SH-SY5Y (cell line): ENCODE results near the gene NAA80.

Experiments
- GATA2 ChIP-seq: IDR thresholded peaks from 2 replicates; pipeline ENCODE4 v1.6.1; 2011; ENCODE audit warnings: mild to moderate bottlenecking, low read depth, low read length
- GATA3 ChIP-seq: IDR thresholded peaks from 2 replicates; pipeline ENCODE4 v1.6.1; 2011; ENCODE audit warnings: low read depth, mild to moderate bottlenecking, low read length, moderate library complexity

DNA sequence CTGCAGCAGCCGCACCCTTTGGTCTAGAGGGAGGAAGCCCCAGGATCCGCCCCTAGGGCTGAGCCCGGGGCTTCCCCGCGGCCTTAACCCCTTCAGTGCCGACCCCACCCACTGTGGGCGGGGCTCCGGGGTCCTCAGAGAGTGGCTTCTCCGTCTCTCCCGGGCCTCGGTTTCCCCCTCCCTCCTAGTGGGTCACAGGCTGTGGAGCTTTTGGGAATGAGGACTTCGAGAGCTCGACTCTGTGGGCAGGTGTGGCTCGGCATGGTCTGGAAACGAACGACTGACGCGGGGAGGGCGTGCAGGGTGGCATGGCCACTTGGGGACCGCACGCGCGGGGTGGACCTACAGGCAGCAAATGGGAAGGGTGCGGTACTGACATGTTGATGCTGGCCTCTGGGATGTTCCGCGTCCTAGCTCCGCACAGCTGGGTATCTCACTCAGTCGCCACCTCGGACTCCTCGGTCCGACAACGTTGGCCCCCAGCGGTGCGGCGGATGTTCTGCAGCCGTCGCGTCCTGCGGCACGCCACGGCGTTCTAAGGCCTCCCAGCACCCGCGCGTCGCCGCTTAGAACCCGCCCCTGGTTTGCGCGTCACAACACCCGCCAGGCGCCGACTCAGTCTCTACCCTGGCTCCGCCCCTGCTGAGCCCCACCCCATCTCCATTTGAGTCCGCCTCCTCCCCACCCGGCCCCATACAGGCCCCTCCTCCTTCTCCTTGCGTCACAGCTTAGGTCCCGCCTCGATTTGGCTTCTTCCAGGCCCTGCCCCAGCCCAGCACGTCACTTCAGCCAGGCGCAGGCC is at the start of gene NAA80, which contains the start of gene HYAL3:
- TF ChIP-seq GATA2 = no peak
- no peak for TF ChIP-seq GATA3
